Vagina (tissue), 2 donors: ENCODE data around the gene SPR. TPM values are rescaled to one million over a fixed set of nuclear protein-coding genes. Genes with fewer than 3 reads are reported as not detected.
A peak's percentile ranks its signal among the peaks of the same experiment; 100 is the strongest.

ENCODE experiments used
- DNase-seq, 2 donors: peaks; one replicate each; pipeline ENCODE4 v3.0.0-alpha.2; 2017; ENCODE audit errors: extremely low spot score in 2 of 2
- H3K27ac ChIP-seq: fragments of 200-600 bp; sonication (generic); one replicate; pipeline ENCODE4 v1.5.1; 2019
- H3K27me3 ChIP-seq: fragments of 200-600 bp; sonication (generic); one replicate; pipeline ENCODE4 v1.5.1; 2019
- H3K36me3 ChIP-seq, 2 donors: fragments of 200-600 bp; sonication (generic); one replicate each; pipeline ENCODE4 v1.5.1; 2017 to 2019
- H3K4me1 ChIP-seq: fragments of 200-600 bp; sonication (generic); one replicate; pipeline ENCODE4 v1.5.1; 2019
- H3K4me3 ChIP-seq, 2 donors: fragments of 200-600 bp; sonication (generic); 1 replicate in 1 of 2; 2 replicates in 1 of 2; pipeline ENCODE4 v1.5.1; 2016 to 2019
- H3K9me3 ChIP-seq: fragments of 200-600 bp; sonication (generic); one replicate; pipeline ENCODE4 v1.5.1; 2019
- CTCF ChIP-seq, 3 experiments: fragments of 450-650 bp in 2 of 3; fragments of 200-600 bp in 1 of 3; sonication (generic) in 1 of 3; IDR thresholded peaks; one replicate each; pipeline ENCODE4 v1.5.1; 2017 to 2019; ENCODE audit warnings: antibody characterized with exemption in 3 of 3, mild to moderate bottlenecking in 2 of 3, moderate library complexity in 2 of 3
- POLR2A ChIP-seq, 2 donors: fragments of 450-650 bp; IDR thresholded peaks; one replicate each; pipeline ENCODE4 v1.6.1; 2017; ENCODE audit warnings: antibody characterized with exemption in 2 of 2, mild to moderate bottlenecking in 2 of 2, moderate library complexity in 2 of 2
- POLR2AphosphoS5 ChIP-seq, 2 donors: sonication (generic); formaldehyde crosslinking; IDR thresholded peaks; one replicate each; pipeline ENCODE4 v1.9.0; 2017; ENCODE audit warnings: antibody characterized with exemption in 2 of 2, mild to moderate bottlenecking in 2 of 2, low read depth in 1 of 2; ENCODE audit not compliant: insufficient read depth in 1 of 2
- intact Hi-C: fragments of 100-400 bp; cut with DNase I; formaldehyde crosslinking; loops from one replicate; pipeline ENCODE4 v1.15.1; 2023
- total RNA-seq: library from RNA; depleted of rRNA; stranded (reverse); fragments of >200 nt; gene quantifications from one replicate; pipeline ENCODE4 v1.2.3, GENCODE V29; 2016

The SPR gene
- 45.7 TPM for total RNA-seq

DNA sequence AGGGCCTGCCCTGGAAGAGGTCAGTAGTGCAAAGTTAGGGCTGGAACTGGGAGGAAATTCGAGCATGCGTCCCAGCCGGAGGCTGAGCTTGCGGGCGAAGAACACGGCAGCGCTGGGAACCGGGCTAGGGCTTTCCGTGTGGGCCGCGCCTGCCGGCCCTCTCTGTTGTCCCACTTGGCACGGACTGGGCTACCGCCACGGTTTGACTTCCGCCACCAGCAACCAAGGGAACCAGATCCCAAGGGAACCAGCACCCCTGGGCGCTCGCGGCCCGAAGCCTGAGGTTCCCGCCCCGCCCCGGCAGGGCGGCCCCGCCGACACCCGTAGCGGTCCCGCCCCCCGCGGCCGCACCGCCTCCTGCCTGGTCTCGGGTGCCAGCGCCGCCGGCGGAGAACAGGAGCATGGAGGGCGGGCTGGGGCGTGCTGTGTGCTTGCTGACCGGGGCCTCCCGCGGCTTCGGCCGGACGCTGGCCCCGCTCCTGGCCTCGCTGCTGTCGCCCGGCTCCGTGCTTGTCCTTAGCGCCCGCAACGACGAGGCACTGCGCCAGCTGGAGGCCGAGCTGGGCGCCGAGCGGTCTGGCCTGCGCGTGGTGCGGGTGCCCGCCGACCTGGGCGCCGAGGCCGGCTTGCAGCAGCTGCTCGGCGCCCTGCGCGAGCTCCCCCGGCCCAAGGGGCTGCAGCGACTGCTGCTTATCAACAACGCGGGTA lies at the start of gene SPR:
Gene SPR, plus strand, starts transcription at position 377 of the 708 bp plus-strand sequence. Its CDS starts 25 bp downstream, at position 402.
- H3K27me3 ChIP-seq, result no peaks in the 10 kb centered on the region
- intact Hi-C loops, result no loop called here
- DNase-seq, result no peak

GRCh38 chr2:72840066-72840465 lies 47.1 kb upstream of the SPR start:
- Histone ChIP-seq H3K36me3 (no peaks in the 10 kb centered on the region), H3K9me3 (no peaks in the 10 kb centered on the region), H3K27me3 (no peaks in the 10 kb centered on the region), H3K27ac (no peak overlapping the region), H3K4me1 (no peaks in the 10 kb centered on the region), H3K4me3 (no peak overlapping the region)
- intact Hi-C loops, result no loop called here
- no peak for DNase-seq
- TF ChIP-seq POLR2AphosphoS5 (IDR thresholded peaks at IDR 0.05; ENCODE audit: insufficient read depth in 1 of 2, low read depth in 1 of 2) (no peak), CTCF (IDR thresholded peaks at IDR 0.05) (no peak), POLR2A (IDR thresholded peaks at IDR 0.05) (no peak)

More for the DNA sequence above, at the start of gene SPR:
- Histone ChIP-seq H3K9me3 (no peaks in the 10 kb centered on the region), H3K4me3 (peak within 1 kb of the TSS; percentile 72 to 78), H3K4me1 (peaks cover 22% of the 10 kb centered on the region), H3K36me3 (no peaks in the 10 kb centered on the region), H3K27ac (peak within 1 kb of the TSS; percentile 94)
- TF ChIP-seq POLR2AphosphoS5 (IDR thresholded peaks at IDR 0.05; ENCODE audit: insufficient read depth in 1 of 2, low read depth in 1 of 2) (no peak), POLR2A (IDR thresholded peaks at IDR 0.05) (no peak), CTCF (IDR thresholded peaks at IDR 0.05) (no peak)

DNA sequence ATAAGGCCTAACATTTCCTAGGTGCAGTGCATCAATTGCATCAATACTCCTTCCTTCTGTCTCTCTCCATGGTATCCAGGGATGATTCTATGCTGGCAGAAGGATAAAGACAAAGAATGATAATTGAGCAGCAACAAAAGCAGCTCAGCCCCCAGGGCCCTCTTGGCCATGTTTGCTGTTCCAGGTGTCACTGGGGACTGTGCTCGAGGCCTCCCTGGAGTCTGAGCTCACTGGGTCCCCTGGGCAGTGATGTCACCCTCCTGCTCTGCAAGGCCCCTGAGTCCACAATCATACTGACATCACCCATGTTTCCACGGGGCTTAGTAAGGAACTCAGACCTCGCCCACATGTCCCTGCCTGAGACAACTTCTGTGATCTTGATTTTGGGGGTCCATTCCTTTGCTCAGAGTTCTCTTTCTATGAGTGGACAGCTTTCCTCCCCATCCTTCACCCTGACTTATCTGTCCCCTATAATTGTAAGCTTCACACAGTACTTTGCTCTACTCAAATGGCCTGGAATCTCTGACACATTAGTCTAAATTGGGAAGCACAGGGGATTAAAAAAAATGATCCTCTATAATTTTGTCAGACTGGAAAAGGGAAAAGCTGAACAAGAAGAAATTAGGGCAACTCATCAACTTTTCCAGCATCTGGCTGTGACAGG lies 45.6 kb upstream of the SPR start:
- Histone ChIP-seq H3K9me3 (no peaks in the 10 kb centered on the region), H3K27me3 (no peaks in the 10 kb centered on the region), H3K4me3 (no peak overlapping the region), H3K27ac (no peak overlapping the region), H3K36me3 (no peaks in the 10 kb centered on the region), H3K4me1 (no peaks in the 10 kb centered on the region)
- intact Hi-C loops, result no loop called here
- no peak for DNase-seq
- TF ChIP-seq POLR2AphosphoS5 (IDR thresholded peaks at IDR 0.05; ENCODE audit: insufficient read depth in 1 of 2, low read depth in 1 of 2) (no peak), CTCF (IDR thresholded peaks at IDR 0.05) (no peak), POLR2A (IDR thresholded peaks at IDR 0.05) (no peak)

DNA sequence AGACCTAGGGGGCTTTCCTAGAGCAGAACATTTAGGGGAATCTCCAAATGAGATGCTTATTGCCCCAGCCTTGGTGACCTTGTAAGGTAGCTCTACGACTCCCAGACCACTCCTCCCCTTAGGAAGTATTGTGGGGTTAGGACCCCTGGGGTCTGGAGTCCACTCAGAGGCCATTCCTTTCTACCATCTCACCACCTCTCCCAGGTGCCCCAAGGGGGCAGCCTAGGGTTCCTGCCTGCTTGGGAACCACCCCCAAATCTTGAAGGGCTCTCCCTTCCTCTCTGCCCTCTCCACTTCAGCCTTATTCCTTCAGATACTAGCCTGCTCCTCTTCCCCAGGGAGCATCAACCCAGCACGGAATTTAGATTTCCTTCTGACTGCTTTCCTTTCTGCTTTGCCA lies 43.9 kb upstream of the SPR start:
- H3K4me1 ChIP-seq, result no peaks in the 10 kb centered on the region
- no peaks in the 10 kb centered on the region for H3K27me3 ChIP-seq
- TF ChIP-seq POLR2AphosphoS5 (IDR thresholded peaks at IDR 0.05; ENCODE audit: insufficient read depth in 1 of 2, low read depth in 1 of 2) (no peak), CTCF (IDR thresholded peaks at IDR 0.05) (no peak), POLR2A (IDR thresholded peaks at IDR 0.05) (no peak)
- DNase-seq, result no peak
- no peak overlapping the region for H3K27ac ChIP-seq
- H3K4me3 ChIP-seq, result no peak overlapping the region
- intact Hi-C loops, result no loop called here
- H3K9me3 ChIP-seq, result no peaks in the 10 kb centered on the region
- H3K36me3 ChIP-seq, result no peaks in the 10 kb centered on the region
